SK-N-MC (cell line): ENCODE results near the gene ARIH2.

Experiments used
- EZH2 ChIP-seq: fragments of 200-600 bp; sonication (generic); IDR thresholded peaks from one replicate; pipeline ENCODE4 v1.6.1; 2017; ENCODE audit warnings: antibody characterized with exemption
- FOXP2 ChIP-seq: optimal IDR thresholded peaks from 2 replicates; pipeline ENCODE3; 2011; ENCODE audit warnings: mild to moderate bottlenecking, moderate library complexity; ENCODE audit not compliant: insufficient read depth; ENCODE audit errors: extremely low read length, control extremely low read depth
- POLR2AphosphoS5 ChIP-seq: IDR thresholded peaks from 2 replicates; pipeline ENCODE4 v1.6.1; 2012; ENCODE audit warnings: mild to moderate bottlenecking, low read depth, low read length, borderline replicate concordance

DNA sequence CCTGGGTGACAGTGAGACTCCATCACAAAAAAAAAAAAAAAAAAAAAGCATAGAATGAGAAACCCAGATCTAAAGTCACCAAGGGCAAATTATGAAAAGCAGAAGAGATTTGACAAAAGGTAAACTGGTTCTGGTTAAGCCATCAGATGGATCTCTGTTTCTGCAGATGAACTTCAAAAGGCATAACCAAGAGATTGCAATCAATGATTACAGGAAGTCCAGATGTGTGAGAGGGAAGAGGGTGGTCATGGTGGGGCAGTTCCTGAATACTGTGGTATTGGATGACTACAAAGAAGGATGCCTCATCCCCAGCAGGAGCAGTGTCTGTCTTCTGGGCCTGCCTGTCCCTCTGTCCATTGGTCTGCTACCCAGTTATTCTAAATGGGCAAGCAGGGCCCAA is 75.2 kb downstream of the ARIH2 start:
- TF ChIP-seq EZH2: no peak
- TF ChIP-seq POLR2AphosphoS5: no peak
- TF ChIP-seq FOXP2: no peak
